HCT116 (cell line): ENCODE measurements around the gene CMTM2.

Experiments used
- CTCF ChIP-seq, 3 experiments: fragments of 200-600 bp in 1 of 3; sonication (generic) in 1 of 3; IDR thresholded peaks in 2 of 3; conservative IDR thresholded peaks in 1 of 3; 2 replicates each; pipeline ENCODE4 v1.5.1; 2012 to 2017; ENCODE audit warnings: low read depth in 2 of 3, low read length in 2 of 3, antibody characterized with exemption in 1 of 3, borderline replicate concordance in 1 of 3, control low read depth in 1 of 3, mild to moderate bottlenecking in 1 of 3, mixed read lengths in 1 of 3, mixed run types in 1 of 3, moderate library complexity in 1 of 3; ENCODE audit not compliant: insufficient read depth in 1 of 3
- MAX ChIP-seq: IDR thresholded peaks from 2 replicates; pipeline ENCODE4 v1.6.1; 2012
- POLR2A ChIP-seq: IDR thresholded peaks from 2 replicates; pipeline ENCODE4 v1.7.0; 2011; ENCODE audit warnings: borderline replicate concordance; ENCODE audit not compliant: insufficient read depth, insufficient read length; ENCODE audit errors: extremely low read depth
- POLR2AphosphoS5 ChIP-seq: IDR thresholded peaks from 2 replicates; pipeline ENCODE4 v1.6.1; 2011; ENCODE audit warnings: mild to moderate bottlenecking, low read depth, low read length, moderate library complexity
- REST ChIP-seq: IDR thresholded peaks from 2 replicates; pipeline ENCODE4 v1.6.1; 2012; ENCODE audit warnings: low read depth
- SP1 ChIP-seq: IDR thresholded peaks from 2 replicates; pipeline ENCODE4 v1.6.1; 2012; ENCODE audit warnings: low read depth
- SRF ChIP-seq: IDR thresholded peaks from 2 replicates; pipeline ENCODE4 v1.6.1; 2012; ENCODE audit warnings: low read depth
- ZNF274 ChIP-seq: fragments of 200-500 bp; sonication (Bioruptor generic); IDR thresholded peaks from 2 replicates; pipeline ENCODE4 v1.6.1; 2014; ENCODE audit warnings: mild to moderate bottlenecking, low read depth, low read length, inconsistent platforms

GRCh38 chr16:66552286-66553177, 26.7 kb upstream of the CMTM2 start, which contains the start of gene CKLF:
- TF ChIP-seq CTCF (IDR thresholded peaks at IDR 0.05 in 2 of 3, conservative IDR thresholded peaks at IDR 0.05 in 1 of 3; ENCODE audit: borderline replicate concordance in 1 of 3, insufficient read depth in 1 of 3, low read depth in 2 of 3, low read length in 2 of 3) (no peak), POLR2AphosphoS5 (peak; percentile 95), POLR2A (peak; percentile 90), SP1 (no peak), MAX (peak; percentile 99), SRF (no peak), REST (no peak), ZNF274 (no peak)
